H1 (cell line): ENCODE measurements around the gene ENPP3. TPM values are rescaled to one million over a fixed set of nuclear protein-coding genes. Genes with fewer than 3 reads are reported as not detected.

Experiments used
- CTCF ChIA-PET: fragments of 300-600 bp; sonication (Branson Sonifier 250); formaldehyde crosslinking; loops from one replicate; lab custom pipeline; 2021; ENCODE audit not compliant: partially characterized antibody; lab: Charles Lee
- POLR2A ChIA-PET: fragments of 300-600 bp; sonication (Branson Sonifier 250); formaldehyde crosslinking; loops from one replicate; lab custom pipeline; 2021; ENCODE audit warnings: inconsistent platforms; ENCODE audit not compliant: partially characterized antibody; lab: Charles Lee
- DNase-seq, 2 experiments: peaks; one replicate each; pipeline versions ENCODE4 v3.0.0 to v3.0.0-alpha.2; 2010 to 2022; ENCODE audit warnings: low spot score in 2 of 2, low read depth in 1 of 2, mixed read lengths in 1 of 2
- FAIRE-seq: peaks from 2 replicates; lab custom pipeline; 2011; peaks lifted over from hg19 to GRCh38; lab: Jason Lieb, UNC
- H2AFZ ChIP-seq: 2 replicates; pipeline ENCODE4 v1.8.1; 2012; ENCODE audit warnings: low read length, inconsistent platforms
- H2AK5ac ChIP-seq: 2 replicates; pipeline ENCODE4 v1.6.1; 2013; ENCODE audit warnings: low read depth, low read length
- H2BK120ac ChIP-seq: replicated peaks from 2 replicates; pipeline ENCODE3; 2013; ENCODE audit warnings: low read depth, low read length, inconsistent platforms
- H2BK12ac ChIP-seq: 2 replicates; pipeline ENCODE4 v1.6.1; 2013; ENCODE audit warnings: low read depth, low read length
- H2BK15ac ChIP-seq: 2 replicates; pipeline ENCODE4 v1.6.1; 2013; ENCODE audit warnings: low read length
- H2BK20ac ChIP-seq: 2 replicates; pipeline ENCODE4 v1.6.1; 2013; ENCODE audit warnings: low read length
- H2BK5ac ChIP-seq: 2 replicates; pipeline ENCODE4 v1.6.1; 2013; ENCODE audit warnings: low read depth, low read length
- H3K14ac ChIP-seq: 2 replicates; pipeline ENCODE4 v1.6.1; 2013; ENCODE audit warnings: inconsistent platforms; ENCODE audit not compliant: insufficient read length
- H3K18ac ChIP-seq: 2 replicates; pipeline ENCODE4 v1.6.1; 2013; ENCODE audit warnings: low read length; ENCODE audit errors: extremely low read depth
- H3K23ac ChIP-seq: 2 replicates; pipeline ENCODE4 v1.6.1; 2013; ENCODE audit warnings: inconsistent platforms; ENCODE audit not compliant: insufficient read length
- H3K23me2 ChIP-seq: 2 replicates; pipeline ENCODE4 v1.6.1; 2013; ENCODE audit warnings: low read depth, low read length
- H3K27ac ChIP-seq: 2 replicates; pipeline ENCODE4 v1.6.1; 2011; ENCODE audit warnings: low read depth, low read length, inconsistent platforms
- H3K27me3 ChIP-seq, 4 experiments: replicated peaks in 1 of 4; 1 replicate in 1 of 4; 2 replicates in 3 of 4; pipeline versions ENCODE4 v1.6.1 to v1.8.1; 2011 to 2013; ENCODE audit warnings: low read length in 3 of 4, mild to moderate bottlenecking in 3 of 4, inconsistent platforms in 2 of 4, mixed read lengths in 2 of 4, moderate library complexity in 1 of 4; ENCODE audit not compliant: control insufficient read depth in 3 of 4, insufficient read depth in 3 of 4; ENCODE audit errors: extremely low read depth in 1 of 4
- H3K36me3 ChIP-seq, 4 experiments: 2 replicates each; pipeline versions ENCODE4 v1.6.1 to v1.8.1; 2011 to 2013; ENCODE audit warnings: mild to moderate bottlenecking in 4 of 4, low read length in 3 of 4, moderate library complexity in 2 of 4, control low read depth in 1 of 4, inconsistent platforms in 1 of 4; ENCODE audit not compliant: insufficient read depth in 4 of 4, control insufficient read depth in 2 of 4
- H3K4ac ChIP-seq: replicated peaks from 2 replicates; pipeline ENCODE3; 2013; ENCODE audit warnings: low read length, low read depth, mixed read lengths, inconsistent platforms; ENCODE audit not compliant: insufficient read length
- H3K4me1 ChIP-seq, 4 experiments: replicated peaks in 1 of 4; 1 replicate in 1 of 4; 2 replicates in 3 of 4; pipeline versions ENCODE4 v1.6.1 to v1.8.1; 2011 to 2013; ENCODE audit warnings: low read length in 3 of 4, inconsistent platforms in 2 of 4, mixed read lengths in 1 of 4; ENCODE audit not compliant: insufficient read depth in 4 of 4, control insufficient read depth in 3 of 4
- H3K4me2 ChIP-seq, 2 experiments: 2 replicates each; pipeline versions ENCODE4 v1.6.1 to v1.8.1; 2011 to 2013; ENCODE audit warnings: low read depth in 2 of 2, low read length in 2 of 2, control low read depth in 1 of 2, inconsistent platforms in 1 of 2, mild to moderate bottlenecking in 1 of 2; ENCODE audit not compliant: insufficient read depth in 1 of 2
- H3K4me3 ChIP-seq, 4 experiments: fragments of 200-600, 300-600 bp in 1 of 4; sonication (generic), shearing (Covaris generic), sonication (Bioruptor Twin) in 1 of 4; 2 replicates each; pipeline versions ENCODE4 v1.5.1 to v1.8.1; 2011 to 2016; ENCODE audit warnings: low read length in 4 of 4, low read depth in 3 of 4, control low read depth in 2 of 4, inconsistent platforms in 2 of 4, mild to moderate bottlenecking in 2 of 4, mixed read lengths in 1 of 4, moderate library complexity in 1 of 4; ENCODE audit not compliant: insufficient read depth in 2 of 4; ENCODE audit errors: extremely low read depth in 1 of 4
- H3K56ac ChIP-seq: replicated peaks from 2 replicates; pipeline ENCODE3; 2013; ENCODE audit warnings: low read depth, mild to moderate bottlenecking, mixed read lengths, low read length, inconsistent platforms; ENCODE audit not compliant: insufficient read length
- H3K79me1 ChIP-seq: 2 replicates; pipeline ENCODE4 v1.6.1; 2013; ENCODE audit warnings: low read depth, low read length, control low read depth
- H3K79me2 ChIP-seq, 2 experiments: 2 replicates each; pipeline versions ENCODE4 v1.6.1 to v1.8.1; 2012 to 2013; ENCODE audit warnings: low read length in 2 of 2, mild to moderate bottlenecking in 2 of 2, inconsistent platforms in 1 of 2; ENCODE audit not compliant: insufficient read depth in 2 of 2, control insufficient read depth in 1 of 2
- H3K9ac ChIP-seq, 4 experiments: replicated peaks in 1 of 4; 1 replicate in 1 of 4; 2 replicates in 3 of 4; pipeline versions ENCODE4 v1.6.1 to v1.8.1; 2011 to 2013; ENCODE audit warnings: low read depth in 3 of 4, low read length in 3 of 4, control low read depth in 2 of 4, mild to moderate bottlenecking in 2 of 4, moderate library complexity in 2 of 4, inconsistent platforms in 1 of 4; ENCODE audit errors: extremely low read depth in 1 of 4
- H3K9me3 ChIP-seq, 2 experiments: 2 replicates each; pipeline versions ENCODE4 v1.6.1 to v1.8.1; 2012 to 2013; ENCODE audit warnings: mild to moderate bottlenecking in 2 of 2, moderate library complexity in 2 of 2, control low read depth in 1 of 2, inconsistent platforms in 1 of 2, low read depth in 1 of 2, low read length in 1 of 2, mixed read lengths in 1 of 2; ENCODE audit not compliant: insufficient read depth in 2 of 2
- H4K20me1 ChIP-seq, 2 experiments: replicated peaks in 1 of 2; 2 replicates each; pipeline versions ENCODE3 to v1.8.1; 2011 to 2013; ENCODE audit warnings: inconsistent platforms in 2 of 2, low read length in 2 of 2, mild to moderate bottlenecking in 1 of 2; ENCODE audit not compliant: insufficient read depth in 2 of 2, control insufficient read depth in 1 of 2
- H4K5ac ChIP-seq: 2 replicates; pipeline ENCODE4 v1.6.1; 2013; ENCODE audit warnings: low read length, low read depth, mixed read lengths, inconsistent platforms; ENCODE audit not compliant: insufficient read length
- H4K8ac ChIP-seq: 2 replicates; pipeline ENCODE4 v1.8.0; 2013; ENCODE audit warnings: mild to moderate bottlenecking, moderate library complexity, low read length, inconsistent platforms; ENCODE audit not compliant: insufficient read depth; ENCODE audit errors: extremely low read depth
- H4K91ac ChIP-seq: replicated peaks from 2 replicates; pipeline ENCODE3; 2013; ENCODE audit warnings: low read length, mixed read lengths, inconsistent platforms; ENCODE audit not compliant: insufficient read length
- CHD2 ChIP-seq: IDR thresholded peaks from 2 replicates; pipeline ENCODE4 v1.6.1; 2012; ENCODE audit warnings: low read length, improper control_type of control experiment
- EP300 ChIP-seq, 2 experiments: IDR thresholded peaks; 1 replicate in 1 of 2; 2 replicates in 1 of 2; pipeline ENCODE4 v1.6.1; 2011 to 2012; ENCODE audit warnings: low read depth in 2 of 2, low read length in 2 of 2, mild to moderate bottlenecking in 2 of 2, borderline replicate concordance in 1 of 2, inconsistent platforms in 1 of 2, moderate library complexity in 1 of 2
- FOSL1 ChIP-seq: IDR thresholded peaks from 2 replicates; pipeline ENCODE4 v1.6.1; 2011; ENCODE audit warnings: mild to moderate bottlenecking, low read depth, low read length, moderate library complexity; ENCODE audit not compliant: insufficient read depth
- HDAC2 ChIP-seq, 2 experiments: fragments of 300-600 bp in 1 of 2; sonication (generic) in 1 of 2; IDR thresholded peaks; 2 replicates each; pipeline ENCODE4 v1.6.1; 2011 to 2012; ENCODE audit warnings: low read depth in 2 of 2, low read length in 2 of 2, mild to moderate bottlenecking in 2 of 2, moderate library complexity in 2 of 2, borderline replicate concordance in 1 of 2, inconsistent platforms in 1 of 2
- JUN ChIP-seq: IDR thresholded peaks from 2 replicates; pipeline ENCODE4 v1.6.1; 2011; ENCODE audit warnings: low read depth, mild to moderate bottlenecking, improper control_type of control experiment, low read length
- NRF1 ChIP-seq: IDR thresholded peaks from 2 replicates; pipeline ENCODE4 v1.6.1; 2011; ENCODE audit warnings: mild to moderate bottlenecking, low read depth, low read length, improper control_type of control experiment
- PHF8 ChIP-seq: fragments of 200-600 bp; sonication (generic); conservative IDR thresholded peaks from 2 replicates; pipeline ENCODE4 v1.7.1; 2012; ENCODE audit warnings: low read depth, mild to moderate bottlenecking, inconsistent platforms, low read length, moderate library complexity
- POLR2AphosphoS5 ChIP-seq: IDR thresholded peaks from 2 replicates; pipeline ENCODE4 v1.6.1; 2011; ENCODE audit warnings: low read depth, low read length
- RAD21 ChIP-seq, 2 experiments: IDR thresholded peaks in 1 of 2; conservative IDR thresholded peaks in 1 of 2; 2 replicates each; pipeline ENCODE4 v1.6.1; 2011; ENCODE audit warnings: low read depth in 2 of 2, low read length in 2 of 2, improper control_type of control experiment in 1 of 2, inconsistent platforms in 1 of 2, mild to moderate bottlenecking in 1 of 2, moderate library complexity in 1 of 2
- RNF2 ChIP-seq: fragments of 200-900, 300-1000 bp; sonication (generic); IDR thresholded peaks from 2 replicates; pipeline ENCODE4 v1.7.1; 2016; ENCODE audit warnings: borderline replicate concordance, low read depth, mild to moderate bottlenecking, antibody characterized with exemption, low read length; ENCODE audit not compliant: poor library complexity, severe bottlenecking; ENCODE audit errors: missing control alignments
- SIRT6 ChIP-seq: IDR thresholded peaks from one replicate; pipeline ENCODE4 v1.7.1; 2012; ENCODE audit warnings: low read length, inconsistent platforms
- SP1 ChIP-seq: IDR thresholded peaks from 2 replicates; pipeline ENCODE4 v1.6.1; 2011; ENCODE audit warnings: low read depth, low read length
- SP2 ChIP-seq: IDR thresholded peaks from 2 replicates; pipeline ENCODE4 v1.6.1; 2012; ENCODE audit warnings: mild to moderate bottlenecking, low read length, inconsistent platforms
- WGBS, 2 experiments: shearing (Covaris generic) in 1 of 2; methylation state at CpG; one replicate each; pipeline versions ENCODE4 v1.1.6 to v1.1.7; 2013 to 2015; ENCODE audit warnings: low lambda C conversion rate in 2 of 2, mixed read lengths in 2 of 2, inconsistent platforms in 1 of 2, low coverage in 1 of 2, missing lambda C conversion rate in 1 of 2; ENCODE audit not compliant: insufficient replicate concordance in 2 of 2, insufficient coverage in 1 of 2, insufficient read length in 1 of 2; ENCODE audit errors: extremely low coverage in 1 of 2, missing lambda C conversion rate in 1 of 2; 5-methylcytosine and 5-hydroxymethylcytosine counted together
- polyA plus RNA-seq, 7 experiments: library from polyadenylated mRNA; depleted of rRNA in 3 of 7; stranded (reverse) in 5 of 7; unstranded in 2 of 7; fragments of >200 nt in 5 of 7; fragments of 200-250 nt in 2 of 7; gene quantifications; 1 replicate in 5 of 7; 2 replicates in 1 of 7; 4 replicates in 1 of 7; pipeline versions ENCODE4 v1.2.1 to v1.2.3, GENCODE V29; 2011 to 2013; ENCODE audit warnings: missing spikeins in 2 of 7, mixed read lengths in 2 of 7
- total RNA-seq: library from RNA; stranded (reverse); fragmentation: NEBNext Ultra II Directional; extraction: Animal tissue kit (Norgen Biotek cat#: 25700); gene quantifications from 2 replicates; pipeline ENCODE4 v1.2.1, GENCODE V29; 2021

Gene ENPP3
- total and polyA plus RNA-seq, 2 of the 8 experiments (the other 6 are each of a cell fraction or from before 2014, with no cell fraction given) = 0.11 TPM; not detected in 1

DNA sequence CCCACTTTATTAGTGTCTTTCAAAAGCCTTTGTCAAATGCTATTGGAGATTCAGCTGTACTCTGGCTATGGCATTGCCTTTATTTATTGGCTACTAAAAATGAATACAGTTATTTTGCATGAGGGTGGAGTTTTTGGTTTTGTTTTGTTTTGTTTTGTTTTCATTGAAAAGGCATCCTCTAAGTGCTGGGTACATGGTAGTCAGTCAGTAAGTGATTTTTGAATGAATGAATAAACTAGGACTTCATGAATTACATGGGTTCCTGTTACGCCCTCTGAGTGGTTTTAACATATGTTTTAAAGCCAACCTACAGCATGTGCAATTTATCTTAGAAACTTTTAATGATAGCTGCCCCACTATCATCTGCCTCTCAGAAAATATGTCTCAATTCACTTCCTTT lies 131.9 kb downstream of the ENPP3 start:
- Histone ChIP-seq H3K18ac (no peak overlapping the region), H4K8ac (no peak overlapping the region), H3K4me2 (no peak overlapping the region), H2BK15ac (no peak overlapping the region), H3K79me1 (no peaks in the 10 kb centered on the region), H3K4me3 (no peak overlapping the region), H3K56ac (no peak overlapping the region), H3K14ac (no peak overlapping the region), H3K79me2 (no peaks in the 10 kb centered on the region), H3K27ac (no peak overlapping the region), H2BK5ac (no peak overlapping the region), H4K20me1 (no peaks in the 10 kb centered on the region), H3K4ac (no peak overlapping the region), H4K5ac (no peak overlapping the region), H2AFZ (no peak overlapping the region), H3K4me1 (peaks cover 0 to 4% (median 0%) of the 10 kb centered on the region in 4 experiments; a peak in 1 of 7 replicates), H2BK20ac (no peak overlapping the region), H2BK120ac (no peak overlapping the region), H3K36me3 (no peaks in the 10 kb centered on the region), H2BK12ac (no peak overlapping the region), H2AK5ac (no peak overlapping the region), H3K9ac (no peak overlapping the region), H4K91ac (no peak overlapping the region), H3K23me2 (no peaks in the 10 kb centered on the region), H3K23ac (no peak overlapping the region), H3K27me3 (no peaks in the 10 kb centered on the region; a peak in 1 of 7 replicates), H3K9me3 (no peaks in the 10 kb centered on the region)
- 94% methylated on average over 1 of the region's 1 CpG; no CpG with 5 or more reads in 1 of the 2 experiments for WGBS, 2 experiments
- CTCF ChIA-PET = interaction anchor here (1.0 to 1.8 kb wide), 3 partner anchors 11 to 74 kb away, joined by 3 to 7 read pairs (median 3); no protein-coding TSS in a partner anchor
- no peak for FAIRE-seq
- POLR2A ChIA-PET = no interaction called here
- no peak for DNase-seq
- TF ChIP-seq RAD21 (IDR thresholded peaks at IDR 0.05 in 1 of 2, conservative IDR thresholded peaks at IDR 0.05 in 1 of 2; ENCODE audit: low read depth in 2 of 2, low read length in 2 of 2) (no peak), RNF2 (no peak), HDAC2 (IDR thresholded peaks at IDR 0.05; ENCODE audit: borderline replicate concordance in 1 of 2, low read depth in 2 of 2, low read length in 2 of 2) (no peak), SP1 (no peak), POLR2AphosphoS5 (no peak), FOSL1 (no peak), CHD2 (no peak), JUN (no peak), PHF8 (no peak), SIRT6 (no peak), NRF1 (no peak), EP300 (IDR thresholded peaks at IDR 0.05; ENCODE audit: borderline replicate concordance in 1 of 2, low read depth in 2 of 2, low read length in 2 of 2) (no peak), SP2 (no peak)
